NCI-H774 (cell line): ENCODE results near the gene PDZD2.
"Not testable (repeated sequence)": the region's sequence is repeated elsewhere in the genome, so short reads cannot be mapped to it uniquely, and the experiment has no call there.

Experiments
- DNase-seq: peaks from one replicate; lab custom pipeline; 2025; lab: John Stamatoyannopoulos, UW

The PDZD2 gene

GRCh38 chr5:32040181-32040695 lies 401.3 kb downstream of the PDZD2 start:
- not testable (repeated sequence) for DNase-seq

GRCh38 chr5:32042551-32042961 lies 403.6 kb downstream of the PDZD2 start:
- no peak for DNase-seq

- DNase-seq = no peak
Measured at GRCh38 chr5:32043105-32043504, 404.2 kb downstream of the PDZD2 start.

GRCh38 chr5:32044434-32044833 lies 405.5 kb downstream of the PDZD2 start:
- DNase-seq = no peak

DNA sequence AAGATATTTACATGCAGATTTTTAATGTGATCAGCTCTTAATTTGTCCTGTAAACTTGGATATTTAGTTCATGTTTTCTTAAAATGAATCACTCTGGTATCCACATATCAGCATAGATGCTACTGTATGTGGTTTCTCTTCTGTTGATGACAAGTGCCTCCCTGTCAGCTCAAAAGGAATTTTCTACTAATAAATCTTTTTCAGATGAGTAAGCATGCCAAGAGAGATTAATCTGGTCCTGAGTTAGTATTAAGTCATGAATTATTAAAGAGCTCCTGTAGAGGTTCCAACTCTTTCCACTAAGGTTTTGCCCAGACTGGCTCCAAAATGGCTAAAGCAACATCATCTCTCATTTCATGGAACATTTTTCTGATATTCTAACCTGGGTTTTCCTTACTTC lies 406.0 kb downstream of the PDZD2 start:
- no peak for DNase-seq

- no peak for DNase-seq
Measured at GRCh38 chr5:32047056-32047455, 408.1 kb downstream of the PDZD2 start.

GRCh38 chr5:32051796-32052195 lies 412.9 kb downstream of the PDZD2 start:
- no peak for DNase-seq

GRCh38 chr5:32055891-32056866 lies 417.2 kb downstream of the PDZD2 start:
- no peak for DNase-seq

DNA sequence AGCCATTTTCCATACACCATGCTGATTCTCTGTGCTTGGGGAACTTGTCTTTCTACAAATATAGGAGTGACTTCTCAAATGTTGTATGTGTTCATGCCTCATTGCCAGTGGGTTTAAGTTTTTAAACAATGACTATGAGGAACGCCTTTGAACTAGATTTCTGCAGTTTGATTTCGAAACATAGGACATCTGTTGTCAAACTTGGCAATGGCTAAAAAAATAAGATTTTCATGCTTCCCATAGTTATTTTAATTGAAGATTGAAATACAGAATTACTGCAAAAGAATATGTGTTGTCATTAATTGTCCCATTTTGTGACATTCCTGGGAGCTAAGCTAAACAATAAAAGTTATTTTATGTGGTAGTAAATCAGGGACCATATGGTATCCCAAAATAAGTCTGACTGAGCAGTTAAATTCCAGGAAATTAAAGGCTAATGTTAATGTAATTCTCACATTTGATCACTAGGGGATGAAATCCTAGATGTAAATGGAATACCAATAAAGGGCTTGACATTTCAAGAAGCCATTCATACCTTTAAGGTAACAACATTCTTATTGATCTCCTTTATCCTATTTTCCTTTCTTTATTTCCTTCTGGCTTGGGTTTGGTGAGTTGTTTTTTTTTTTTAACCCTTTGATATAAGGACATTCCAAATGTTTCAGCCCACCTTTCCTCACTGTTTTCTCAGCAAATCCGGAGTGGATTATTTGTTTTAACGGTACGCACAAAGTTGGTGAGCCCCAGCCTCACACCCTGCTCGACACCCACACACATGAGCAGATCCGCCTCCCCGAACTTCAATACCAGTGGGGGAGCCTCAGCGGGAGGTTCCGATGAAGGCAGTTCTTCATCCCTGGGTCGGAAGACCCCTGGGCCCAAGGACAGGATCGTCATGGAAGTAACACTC lies 418.5 kb downstream of the PDZD2 start:
- no peak for DNase-seq

DNA sequence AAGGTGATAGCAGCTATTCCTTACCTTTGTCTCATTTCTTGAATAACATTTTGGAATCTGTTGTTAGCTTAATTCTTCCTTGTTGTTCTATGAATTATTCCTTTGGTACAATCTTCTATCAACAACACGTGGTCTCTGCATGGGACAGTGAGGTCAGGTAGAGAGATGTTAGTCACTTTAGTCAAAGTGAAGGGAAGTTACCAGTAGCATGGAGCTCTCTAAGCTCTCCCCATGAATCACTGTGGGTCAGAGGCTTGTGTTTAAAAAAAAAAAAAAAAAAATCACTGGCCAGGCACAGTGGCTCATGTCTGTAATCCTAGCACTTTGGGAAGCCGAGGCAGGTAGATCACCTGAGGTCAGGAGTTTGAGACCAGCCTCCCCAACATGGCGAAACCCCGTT lies 419.2 kb downstream of the PDZD2 start:
- DNase-seq = no peak

GRCh38 chr5:32058997-32059396 lies 420.1 kb downstream of the PDZD2 start:
- no peak for DNase-seq

GRCh38 chr5:32059761-32060530 lies 421.0 kb downstream of the PDZD2 start:
- no peak for DNase-seq

DNA sequence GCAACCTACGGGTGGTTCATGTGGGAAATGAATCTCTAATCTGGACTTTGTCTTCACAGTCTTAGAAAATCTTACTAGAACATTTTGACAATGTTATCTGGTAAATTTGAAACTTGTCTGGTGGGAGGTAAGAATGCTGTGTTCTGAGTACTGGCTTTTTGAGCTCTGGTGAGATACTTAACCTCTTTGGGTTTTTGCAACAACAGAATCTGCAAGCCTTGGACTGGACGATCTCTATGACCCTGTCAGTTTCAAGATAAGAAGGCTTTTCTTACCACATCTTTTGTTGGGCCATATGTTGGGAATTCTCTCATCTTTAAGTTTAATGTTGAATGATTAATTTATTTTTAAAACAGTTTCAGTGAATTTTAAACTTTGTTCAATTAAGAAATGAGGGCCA lies 422.3 kb downstream of the PDZD2 start:
- DNase-seq = no peak

- no peak for DNase-seq
Measured at GRCh38 chr5:32066448-32066847, 427.5 kb downstream of the PDZD2 start.

GRCh38 chr5:32067774-32068470 lies 429.0 kb downstream of the PDZD2 start:
- no peak for DNase-seq

DNA sequence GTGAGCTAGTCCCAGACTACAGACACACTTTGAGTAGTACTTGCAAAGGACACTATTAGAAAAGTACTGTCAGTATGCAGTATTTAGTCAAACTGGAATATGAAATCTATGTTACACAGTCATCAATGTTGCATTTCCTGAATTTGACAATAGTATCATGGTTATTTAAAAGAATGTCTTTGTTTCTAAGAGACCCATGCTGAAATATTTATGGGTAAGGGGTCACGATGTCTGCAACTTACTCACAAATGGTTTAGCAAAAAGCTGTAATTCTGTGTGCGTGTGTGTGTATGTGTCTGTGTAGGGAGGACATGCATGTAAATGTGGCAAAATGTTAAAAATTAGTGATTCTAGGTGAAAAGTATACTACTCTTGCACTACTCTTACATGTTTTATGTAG lies 429.6 kb downstream of the PDZD2 start:
- no peak for DNase-seq

GRCh38 chr5:32069396-32069795 lies 430.5 kb downstream of the PDZD2 start:
- no peak for DNase-seq

- DNase-seq = no peak
Measured at GRCh38 chr5:32071351-32071944, 432.5 kb downstream of the PDZD2 start.

- DNase-seq = no peak
Measured at GRCh38 chr5:32072054-32072453, 433.1 kb downstream of the PDZD2 start.

DNA sequence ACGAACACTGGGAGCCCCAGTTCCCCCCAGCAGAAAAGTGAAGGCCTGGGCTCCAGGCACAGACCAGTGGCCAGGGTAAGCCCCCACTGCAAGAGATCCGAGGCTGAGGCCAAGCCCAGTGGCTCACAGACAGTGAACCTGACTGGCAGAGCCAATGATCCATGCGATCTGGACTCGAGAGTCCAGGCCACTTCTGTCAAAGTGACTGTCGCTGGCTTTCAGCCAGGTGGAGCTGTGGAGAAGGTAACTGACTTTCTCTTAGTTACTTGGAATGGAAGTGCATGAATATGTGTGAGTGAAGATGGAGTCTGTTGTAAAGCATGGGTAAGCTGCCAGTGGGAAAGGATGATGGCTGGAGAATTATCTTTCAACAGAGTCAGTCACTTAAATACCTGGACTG lies 435.5 kb downstream of the PDZD2 start:
- DNase-seq = no peak
